HFFc6 (cell line): Measurements from ENCODE around the gene NDUFS2. TPM values are rescaled to one million over a fixed set of nuclear protein-coding genes. Genes with fewer than 3 reads are reported as not detected.

Experiments used
- DNase-seq: peaks from one replicate; pipeline ENCODE4 v3.0.0-alpha.2; 2018
- H3K27ac Mint-ChIP-seq: 2 replicates; pipeline ENCODE4 v1.8.0; 2020; ENCODE audit warnings: mild to moderate bottlenecking, mixed read lengths
- H3K27me3 Mint-ChIP-seq: 2 replicates; pipeline ENCODE4 v1.8.0; 2021; ENCODE audit warnings: mild to moderate bottlenecking, moderate library complexity, mixed read lengths; ENCODE audit not compliant: insufficient read depth
- H3K36me3 Mint-ChIP-seq: 2 replicates; pipeline ENCODE4 v1.8.0; 2021; ENCODE audit warnings: low read depth, mixed read lengths
- H3K4me1 Mint-ChIP-seq: 2 replicates; pipeline ENCODE4 v1.8.0; 2020; ENCODE audit warnings: low read depth, mixed read lengths
- H3K4me3 Mint-ChIP-seq: 2 replicates; pipeline ENCODE4 v1.8.0; 2020; ENCODE audit warnings: mild to moderate bottlenecking, moderate library complexity, mixed read lengths
- H3K9me3 Mint-ChIP-seq: 2 replicates; pipeline ENCODE4 v1.8.0; 2020; ENCODE audit warnings: mild to moderate bottlenecking, mixed read lengths
- CTCF ChIP-seq: fragments of 200-600 bp; sonication (generic); IDR thresholded peaks from 2 replicates; pipeline ENCODE4 v1.5.0; 2021; ENCODE audit warnings: antibody characterized with exemption, mild to moderate bottlenecking
- total RNA-seq, 6 experiments: library from RNA; stranded (reverse); fragmentation: NEBNext Ultra II Directional; extraction: Animal tissue kit (Norgen Biotek cat#: 25700); gene quantifications; 2 replicates in 1 of 6; 3 replicates in 5 of 6; pipeline ENCODE4 v1.2.3, GENCODE V29; 2021

Gene NDUFS2
- total RNA-seq, 6 experiments from 2014 or later = 81.5 to 90.8 (median 85.8) TPM

GRCh38 chr1:161226759-161227158, 24.6 kb downstream of the NDUFS2 start:
- TF ChIP-seq CTCF = no peak
- Mint-ChIP-seq H3K27me3 (peaks cover 3% of the 10 kb centered on the region), H3K4me1 (peaks cover 29% of the 10 kb centered on the region), H3K4me3 (peak overlapping the region; percentile 99), H3K27ac (peak overlapping the region; percentile 92), H3K9me3 (no peaks in the 10 kb centered on the region), H3K36me3 (peaks cover 5% of the 10 kb centered on the region; the same call in 1 of the 2 replicates)
- no peak for DNase-seq

DNA sequence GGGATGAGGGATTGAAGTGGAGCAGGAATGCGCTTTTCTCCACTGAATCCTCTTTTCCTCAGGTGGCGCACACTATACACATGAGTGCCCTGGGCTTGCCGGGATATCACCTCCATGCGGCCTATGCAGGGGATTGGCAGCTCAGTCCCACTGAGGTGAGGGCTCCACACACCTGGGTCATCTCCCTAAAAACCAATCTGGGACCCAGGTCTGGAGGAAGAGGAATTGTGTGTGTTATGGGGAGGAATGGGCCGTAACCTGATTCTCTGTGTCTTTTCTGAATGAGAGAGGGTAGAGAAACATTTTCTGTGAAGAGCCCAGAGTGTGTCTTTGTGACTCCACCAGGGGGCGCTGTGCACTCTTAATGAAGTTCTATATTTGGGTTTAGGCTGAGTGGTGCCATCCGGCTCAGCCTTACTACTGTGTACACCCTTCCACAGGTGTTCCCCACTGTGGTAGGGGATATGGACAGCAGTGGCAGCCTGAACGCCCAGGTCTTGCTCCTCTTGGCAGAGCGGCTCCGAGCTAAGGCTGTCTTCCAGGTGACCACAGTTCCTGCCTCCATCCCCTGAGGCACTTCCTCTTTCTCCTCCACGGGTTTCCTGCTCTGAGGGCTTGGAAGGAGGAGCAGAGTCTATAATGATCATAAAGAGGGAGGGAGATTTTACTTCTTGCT, 25.2 kb downstream of the NDUFS2 start:
- H3K36me3 Mint-ChIP-seq = peaks cover 5% of the 10 kb centered on the region; the same call in 1 of the 2 replicates
- no peaks in the 10 kb centered on the region for H3K9me3 Mint-ChIP-seq

DNA sequence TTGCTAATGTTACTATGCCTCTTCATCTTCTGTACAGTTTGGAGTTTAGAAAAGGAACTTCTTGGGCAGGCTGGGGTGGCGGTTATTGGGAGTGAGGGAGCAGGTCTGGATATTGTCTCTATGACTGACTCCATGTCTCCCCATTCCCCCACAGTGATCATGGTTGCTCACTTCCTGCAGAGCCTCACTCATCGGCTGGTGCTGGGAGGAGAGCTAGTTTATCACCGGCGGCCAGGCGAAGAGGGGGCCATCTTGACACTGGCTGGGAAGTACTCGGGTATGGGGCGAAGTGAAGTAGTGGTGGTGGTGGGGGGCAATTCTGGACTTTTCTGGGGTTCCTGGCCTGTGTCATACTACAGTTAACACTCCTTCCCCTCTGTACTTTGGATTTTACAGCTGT, 25.9 kb downstream of the NDUFS2 start:
- Mint-ChIP-seq H3K4me3 (no peak overlapping the region), H3K36me3 (peaks cover 5% of the 10 kb centered on the region; the same call in 1 of the 2 replicates), H3K4me1 (peaks cover 29% of the 10 kb centered on the region), H3K27me3 (no peaks in the 10 kb centered on the region; the same call in none of the 2 replicates), H3K9me3 (no peaks in the 10 kb centered on the region), H3K27ac (peak overlapping the region; percentile 52)
- DNase-seq = no peak
- TF ChIP-seq CTCF = no peak

More for the DNA sequence above, 25.2 kb downstream of the NDUFS2 start:
- peak overlapping the region; percentile 99 for H3K4me3 Mint-ChIP-seq
- H3K27ac Mint-ChIP-seq = peak overlapping the region; percentile 92
- peak; percentile 71 for DNase-seq
- peak; percentile 98 for TF ChIP-seq CTCF
- peaks cover 29% of the 10 kb centered on the region for H3K4me1 Mint-ChIP-seq
- peaks cover 1% of the 10 kb centered on the region for H3K27me3 Mint-ChIP-seq

- peaks cover 3% of the 10 kb centered on the region for H3K27me3 Mint-ChIP-seq
- no peak overlapping the region for H3K4me3 Mint-ChIP-seq
- no peaks in the 10 kb centered on the region for H3K9me3 Mint-ChIP-seq
- H3K4me1 Mint-ChIP-seq = peaks cover 29% of the 10 kb centered on the region
- no peak for DNase-seq
- no peak overlapping the region for H3K27ac Mint-ChIP-seq
- TF ChIP-seq CTCF = peak; percentile 51
- peaks cover 5% of the 10 kb centered on the region; the same call in 1 of the 2 replicates for H3K36me3 Mint-ChIP-seq
These were observed 27.7 kb downstream of the NDUFS2 start for GRCh38 chr1:161229896-161230295.

DNA sequence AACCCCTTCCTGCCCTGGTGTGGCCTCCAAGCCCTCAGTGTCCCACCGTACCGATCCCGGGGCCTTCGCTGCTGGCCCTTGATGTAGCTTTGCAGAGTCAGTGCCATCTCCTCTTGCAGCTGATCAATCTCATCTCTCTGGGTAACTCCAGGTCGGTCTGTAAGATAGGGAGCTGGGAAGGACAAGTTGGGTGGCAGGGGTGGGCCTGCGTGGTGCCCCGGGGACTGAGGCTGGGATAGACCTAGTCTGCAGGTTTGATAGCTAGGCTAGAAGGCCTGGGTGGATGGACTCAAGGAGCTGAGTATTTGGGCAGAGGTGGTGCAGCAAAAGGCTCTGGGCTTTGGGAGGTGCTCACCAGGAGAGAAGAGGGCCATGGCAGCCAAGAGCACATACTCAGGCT, 28.6 kb downstream of the NDUFS2 start:
- Mint-ChIP-seq H3K27ac (no peak overlapping the region), H3K36me3 (peaks cover 5% of the 10 kb centered on the region; the same call in 1 of the 2 replicates), H3K27me3 (peaks cover 3% of the 10 kb centered on the region), H3K4me1 (peaks cover 23% of the 10 kb centered on the region), H3K9me3 (no peaks in the 10 kb centered on the region), H3K4me3 (no peak overlapping the region)
- DNase-seq = no peak
- no peak for TF ChIP-seq CTCF
